NCI-H345 treated with DMSO at 0.1 percent for 48 hours (cell line): Measurements from ENCODE around the gene FMR1NB.

Experiments
- DNase-seq: peaks from one replicate; lab custom pipeline; 2025; ENCODE audit not compliant: unreplicated experiment; lab: John Stamatoyannopoulos, UW

Gene FMR1NB, protein sequence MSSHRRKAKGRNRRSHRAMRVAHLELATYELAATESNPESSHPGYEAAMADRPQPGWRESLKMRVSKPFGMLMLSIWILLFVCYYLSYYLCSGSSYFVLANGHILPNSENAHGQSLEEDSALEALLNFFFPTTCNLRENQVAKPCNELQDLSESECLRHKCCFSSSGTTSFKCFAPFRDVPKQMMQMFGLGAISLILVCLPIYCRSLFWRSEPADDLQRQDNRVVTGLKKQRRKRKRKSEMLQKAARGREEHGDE

DNA sequence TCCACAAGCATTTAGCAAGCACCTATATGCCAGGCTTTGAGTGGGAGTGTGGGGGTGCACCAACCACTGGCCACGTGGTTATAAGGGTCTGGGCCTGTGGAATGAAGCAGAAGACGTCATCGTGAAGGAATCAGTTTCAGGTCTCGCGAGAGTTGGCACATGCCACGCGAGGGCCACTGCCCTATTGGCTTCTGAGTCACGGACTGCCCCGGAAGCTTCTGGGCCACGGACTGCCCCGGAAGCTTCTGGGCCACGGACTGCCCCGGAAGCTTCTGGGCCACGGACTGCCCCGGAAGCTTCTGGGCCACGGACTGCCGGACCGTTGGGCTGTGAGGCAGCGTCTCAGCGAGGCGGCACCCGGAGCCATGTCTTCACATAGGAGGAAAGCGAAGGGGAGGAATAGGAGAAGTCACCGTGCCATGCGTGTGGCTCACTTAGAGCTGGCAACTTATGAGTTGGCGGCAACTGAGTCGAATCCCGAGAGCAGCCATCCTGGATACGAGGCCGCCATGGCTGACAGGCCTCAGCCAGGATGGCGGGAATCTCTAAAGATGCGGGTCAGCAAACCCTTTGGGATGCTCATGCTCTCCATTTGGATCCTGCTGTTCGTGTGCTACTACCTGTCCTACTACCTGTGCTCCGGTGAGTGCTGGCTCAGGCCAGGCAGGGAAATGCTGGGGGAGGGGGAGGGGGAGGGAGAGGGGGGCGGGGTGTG, at the start of gene FMR1NB:
TSS of gene FMR1NB (plus strand) at position 300 of the 715 bp plus-strand sequence. CDS start at position 366, 66 bp downstream.
- no peak for DNase-seq

DNA sequence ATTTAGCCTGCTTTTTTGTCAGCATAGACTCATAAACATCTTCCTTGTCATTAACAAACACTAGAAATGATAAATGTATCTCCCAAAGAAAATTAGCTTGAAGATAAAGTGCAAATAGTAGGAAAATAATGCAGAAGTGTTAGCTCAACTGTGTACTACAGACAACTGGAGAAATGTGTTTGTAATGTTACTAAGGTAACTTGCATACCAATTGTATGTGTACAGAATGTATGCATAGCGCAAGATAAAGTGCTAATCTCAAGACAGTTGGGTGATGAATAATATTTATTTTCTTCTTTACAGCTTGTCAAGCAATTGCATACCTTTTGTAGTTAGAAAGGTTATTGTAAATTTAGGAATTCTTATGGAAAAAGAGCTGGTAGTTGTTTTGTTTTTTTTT, 47.3 kb upstream of the FMR1NB start:
- DNase-seq = no peak

GRCh38 chrX:147935156-147935758, 45.9 kb upstream of the FMR1NB start:
- DNase-seq = no peak

DNA sequence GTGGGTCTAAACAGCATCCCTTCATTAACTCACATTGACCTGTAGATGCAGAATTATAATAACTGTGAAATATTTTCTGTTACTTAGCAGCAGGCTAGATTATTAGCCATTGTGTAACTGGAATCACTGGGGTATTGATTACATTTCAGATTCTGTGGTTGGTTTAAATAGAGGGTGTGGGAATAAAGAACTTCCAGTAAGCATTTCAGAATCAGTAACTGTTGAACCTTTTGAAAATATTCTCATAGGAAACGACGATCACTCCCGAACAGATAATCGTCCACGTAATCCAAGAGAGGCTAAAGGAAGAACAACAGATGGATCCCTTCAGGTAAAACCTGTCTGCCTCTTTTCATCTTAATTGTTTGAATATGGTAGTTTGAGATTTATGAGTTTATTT, 35.9 kb upstream of the FMR1NB start:
- DNase-seq = no peak

- no peak for DNase-seq
These were observed 32.6 kb upstream of the FMR1NB start for GRCh38 chrX:147948531-147948930.

DNA sequence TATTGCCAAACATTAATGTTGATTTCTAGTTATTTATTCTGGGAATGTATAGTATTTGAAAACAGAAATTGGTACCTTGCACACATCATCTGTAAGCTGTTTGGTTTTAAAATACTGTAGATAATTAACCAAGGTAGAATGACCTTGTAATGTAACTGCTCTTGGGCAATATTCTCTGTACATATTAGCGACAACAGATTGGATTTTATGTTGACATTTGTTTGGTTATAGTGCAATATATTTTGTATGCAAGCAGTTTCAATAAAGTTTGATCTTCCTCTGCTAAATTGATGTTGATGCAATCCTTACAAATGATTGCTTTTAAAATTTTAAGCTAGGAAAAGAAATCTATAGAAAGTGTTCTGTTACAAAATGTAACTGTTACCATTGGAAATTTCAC, 30.8 kb upstream of the FMR1NB start:
- no peak for DNase-seq

- no peak for DNase-seq
These were observed 27.2 kb upstream of the FMR1NB start for GRCh38 chrX:147953976-147954375.

DNA sequence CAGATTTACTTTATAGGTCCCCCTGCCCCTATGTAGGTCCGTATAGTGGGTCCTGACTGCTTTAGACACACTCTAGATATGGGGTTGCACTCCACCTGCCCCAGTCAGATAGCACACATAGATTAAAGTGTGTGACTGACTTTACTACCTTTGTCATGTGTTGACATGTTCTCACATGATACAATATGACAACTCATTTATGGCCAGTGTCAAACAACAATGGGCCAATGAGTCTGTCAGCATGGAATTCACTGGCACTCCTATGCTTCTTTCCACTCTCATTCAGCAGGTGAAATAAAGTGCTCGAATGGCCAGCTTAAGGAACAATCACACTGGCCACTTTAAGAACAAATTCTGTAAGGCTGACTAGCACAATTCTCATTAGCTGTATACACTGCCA, 23.8 kb upstream of the FMR1NB start:
- DNase-seq = no peak

- no peak for DNase-seq
These were observed 22.8 kb upstream of the FMR1NB start for GRCh38 chrX:147958291-147958690.

DNA sequence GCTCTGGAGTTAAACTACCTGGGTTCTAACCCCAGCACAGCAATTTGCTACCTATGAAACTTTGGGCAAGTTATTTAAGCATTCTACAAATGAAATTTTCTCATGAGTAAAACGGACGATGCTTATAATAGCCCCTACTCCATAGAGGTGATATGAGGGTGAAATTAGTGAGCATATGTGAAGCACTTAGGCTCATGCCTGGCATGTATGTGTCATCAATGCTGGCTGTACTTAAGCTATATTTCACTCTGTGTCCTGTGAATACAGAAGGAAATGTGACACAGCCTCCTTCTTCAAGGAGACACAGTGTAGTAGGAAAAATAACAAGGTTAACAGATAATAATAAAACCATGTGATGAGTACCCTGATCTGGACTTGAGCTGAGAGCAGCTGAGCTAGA, 20.4 kb upstream of the FMR1NB start:
- no peak for DNase-seq

DNA sequence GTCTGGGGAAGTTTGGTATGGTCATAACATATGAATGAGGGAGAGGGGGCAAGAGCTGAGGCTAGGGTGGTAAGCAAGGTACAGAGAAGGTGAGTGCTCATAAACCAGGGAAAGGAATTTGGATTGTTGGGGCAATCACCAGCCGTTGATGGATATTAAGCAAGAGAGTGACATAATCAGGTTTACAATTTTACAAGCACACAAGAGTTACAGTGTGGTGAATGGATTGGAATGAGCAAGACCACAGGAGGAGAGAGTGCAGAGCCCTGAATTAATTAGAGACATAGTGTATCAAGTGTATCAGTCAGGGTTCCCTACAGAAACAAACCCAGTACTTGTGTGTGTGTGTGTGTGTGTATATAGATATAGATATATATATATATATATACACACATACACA, 18.7 kb upstream of the FMR1NB start:
- DNase-seq = no peak

- DNase-seq = no peak
These were observed 2.2 kb upstream of the FMR1NB start for GRCh38 chrX:147978931-147979330.

DNA sequence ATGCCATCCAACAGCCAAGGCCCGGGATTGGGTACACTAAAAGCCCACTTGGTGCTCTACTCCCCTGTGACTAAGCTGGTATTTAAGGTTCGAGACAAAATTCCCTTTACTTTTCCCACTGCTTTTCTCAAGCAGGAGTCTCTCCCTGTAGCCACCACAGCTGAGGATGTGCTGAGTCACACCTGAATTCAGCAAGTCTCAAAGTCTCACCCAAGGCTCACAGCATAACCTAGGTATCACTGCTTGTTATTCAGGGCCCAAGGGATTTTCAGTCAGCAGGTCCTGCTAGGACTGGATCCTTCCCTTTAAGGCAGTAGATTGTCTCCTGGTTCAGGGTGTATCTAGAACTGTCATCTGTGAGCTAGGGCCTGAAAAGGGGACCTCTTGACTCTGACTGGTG, 39.2 kb downstream of the FMR1NB start:
- no peak for DNase-seq

DNA sequence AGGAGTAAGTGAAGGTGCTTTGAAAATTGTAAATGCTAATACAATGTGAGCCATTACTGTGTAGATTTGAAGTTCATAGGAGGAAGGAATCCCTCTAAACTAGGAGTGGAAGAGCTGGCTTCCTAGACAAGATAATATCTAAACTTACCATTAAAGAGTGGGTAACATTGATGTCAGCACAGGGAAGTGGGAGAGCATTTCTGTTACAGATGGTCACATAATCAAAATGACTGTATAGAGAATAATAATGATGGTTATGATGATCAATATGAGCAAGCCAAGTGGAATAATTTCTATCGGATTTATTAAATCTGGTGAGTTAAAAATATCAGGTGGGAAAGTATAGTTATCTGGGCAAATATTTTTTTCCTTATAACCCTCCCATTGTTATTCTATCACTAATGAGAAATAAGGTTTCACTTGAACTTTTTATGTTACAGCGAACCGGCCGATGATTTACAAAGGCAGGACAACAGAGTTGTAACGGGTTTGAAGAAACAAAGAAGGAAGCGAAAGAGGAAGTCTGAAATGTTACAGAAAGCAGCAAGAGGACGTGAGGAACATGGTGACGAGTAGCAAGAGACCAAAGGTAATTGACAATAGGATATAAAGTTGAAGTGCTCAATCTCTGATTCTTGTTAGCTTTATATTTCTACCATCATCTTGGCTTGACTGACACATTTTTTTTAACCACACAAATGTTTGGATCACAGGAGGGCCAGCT, 43.5 kb downstream of the FMR1NB start:
- DNase-seq = no peak

GRCh38 chrX:148035380-148035779, 54.2 kb downstream of the FMR1NB start:
- DNase-seq = no peak

DNA sequence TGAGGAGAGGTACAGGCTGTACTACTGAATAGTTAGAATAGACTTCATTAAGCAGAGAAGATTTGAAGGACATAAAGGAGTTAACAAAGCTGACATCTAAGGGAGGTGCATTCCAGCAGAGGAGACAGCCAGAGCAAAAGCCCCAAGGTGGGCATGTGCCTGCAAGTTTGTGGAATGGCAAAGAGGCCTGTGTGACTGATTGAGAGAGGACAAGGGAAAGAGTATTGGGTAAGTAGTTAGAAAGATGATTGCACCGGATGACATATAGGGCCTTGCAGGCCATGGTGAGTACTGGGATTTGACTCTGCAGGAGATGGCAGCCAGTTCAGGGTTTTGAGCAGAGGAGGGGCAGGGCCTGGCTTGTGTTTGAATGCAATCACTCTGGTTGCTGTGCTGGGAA, 55.9 kb downstream of the FMR1NB start:
- no peak for DNase-seq

DNA sequence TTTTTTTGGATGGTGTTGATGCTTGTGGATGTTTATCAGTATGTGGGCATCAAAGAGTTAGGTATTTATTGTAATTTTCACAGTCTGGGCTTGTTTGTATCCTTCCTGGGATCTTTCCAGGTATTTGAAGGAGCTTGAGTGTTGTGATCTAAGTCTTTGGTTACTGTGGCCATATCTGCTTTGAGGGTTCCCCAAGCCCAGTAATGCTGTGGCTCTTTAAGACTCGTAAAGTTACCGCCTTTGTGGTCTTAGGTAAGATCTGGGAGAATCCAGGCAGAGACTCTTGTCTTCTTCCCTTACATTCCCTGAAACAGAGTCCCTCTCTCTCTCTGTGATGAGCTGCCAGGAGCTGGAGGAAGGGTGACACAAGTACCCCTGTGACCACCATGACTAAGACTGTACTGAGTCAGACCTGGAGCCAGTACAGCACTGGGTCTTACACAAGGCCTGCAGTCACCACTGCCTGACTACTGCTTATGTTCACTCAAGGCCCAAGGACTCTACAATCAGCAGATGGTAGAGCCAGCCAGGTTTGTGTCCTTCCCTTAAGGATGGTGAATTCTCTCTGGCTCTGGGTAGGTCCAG, 62.2 kb downstream of the FMR1NB start:
- no peak for DNase-seq

DNA sequence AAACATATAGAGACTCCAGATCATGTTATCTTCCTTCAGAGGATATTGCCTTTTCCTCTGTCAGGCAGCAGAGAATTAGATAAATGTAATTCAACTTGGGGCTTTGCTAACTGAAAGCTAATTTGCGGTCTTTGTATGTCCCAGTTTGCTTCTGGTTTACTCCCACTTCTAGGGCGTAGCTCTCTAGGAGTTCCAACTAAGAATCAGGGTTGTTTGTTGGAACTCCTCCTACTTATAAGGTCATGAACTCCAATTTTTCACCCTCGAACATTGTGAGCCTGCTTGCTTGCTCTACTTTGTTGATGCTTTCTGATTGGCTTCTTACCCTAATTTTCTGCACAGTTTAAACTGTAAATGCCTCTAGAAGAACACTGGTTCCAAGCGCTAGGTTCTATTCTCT, 66.1 kb downstream of the FMR1NB start:
- no peak for DNase-seq

GRCh38 chrX:148049441-148049840, 68.3 kb downstream of the FMR1NB start:
- DNase-seq = peak; percentile 6

DNA sequence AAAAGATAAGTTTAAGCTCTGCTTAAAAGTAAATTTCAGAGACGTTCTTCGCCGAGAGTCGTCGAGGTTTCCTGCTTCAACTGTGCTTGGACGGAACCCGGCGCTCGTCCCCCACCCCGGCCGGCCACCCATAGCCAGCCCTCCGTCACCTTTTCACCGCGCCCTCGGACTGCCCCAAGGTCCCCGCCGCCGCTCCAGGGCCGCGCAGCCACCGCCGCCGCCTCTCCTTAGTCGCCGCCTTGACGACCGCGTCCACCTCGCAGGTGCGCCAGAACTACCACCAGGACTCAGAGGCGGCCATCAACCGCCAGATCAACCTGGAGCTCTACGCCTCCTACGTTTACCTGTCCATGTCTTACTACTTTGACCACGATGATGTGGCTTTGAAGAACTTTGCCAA, 70.8 kb downstream of the FMR1NB start:
- DNase-seq = no peak

DNA sequence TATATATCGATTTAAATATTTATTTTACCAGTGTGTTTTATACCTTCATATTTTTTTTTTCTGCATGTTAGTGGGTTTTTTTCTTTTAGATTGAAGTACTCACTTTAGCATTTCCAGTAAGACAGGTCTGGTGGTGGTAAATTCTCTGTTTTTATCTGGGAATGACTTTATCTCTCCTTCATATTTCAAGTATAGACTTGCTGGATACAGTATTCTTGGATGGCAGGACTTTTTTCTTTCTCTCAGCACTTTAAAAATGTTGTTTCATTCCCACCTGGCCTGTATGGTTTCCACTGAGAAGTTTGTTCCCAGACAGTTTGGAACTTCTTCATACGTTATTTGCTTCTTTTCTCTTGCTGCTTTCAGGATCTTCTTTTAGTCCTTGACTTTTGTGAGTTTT, 86.1 kb downstream of the FMR1NB start:
- DNase-seq = no peak
